Measurements from ENCODE around the gene TTC39A. TPM values are rescaled to one million over a fixed set of nuclear protein-coding genes. Genes with fewer than 3 reads are reported as not detected.

Gene TTC39A
- total RNA-seq, 4 donors from 2014 or later, result 25.6 to 39.8 (median 30.7) TPM

DNA sequence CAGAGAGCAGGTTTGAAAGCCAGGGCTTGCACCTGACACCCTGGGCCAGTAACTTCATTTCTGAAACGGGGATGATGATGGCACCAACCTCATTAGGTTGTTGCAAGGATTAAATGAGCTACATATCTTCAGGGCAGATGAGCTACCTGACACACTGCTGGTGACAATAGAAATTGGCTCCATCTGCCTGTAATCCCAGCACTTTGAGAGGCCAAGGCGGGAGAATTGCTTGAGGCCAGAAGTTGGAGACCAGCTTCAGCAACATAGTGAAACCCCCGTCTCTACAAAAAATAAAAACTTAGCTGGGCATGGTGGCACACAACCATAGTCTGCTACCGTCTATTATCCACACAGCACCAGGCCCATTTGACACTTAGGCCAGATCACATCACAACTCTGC is 6.3 kb upstream of the TTC39A start:
- no peak overlapping the region for H3K27ac ChIP-seq
- no peak for DNase-seq
- TF ChIP-seq, protein P1, sequence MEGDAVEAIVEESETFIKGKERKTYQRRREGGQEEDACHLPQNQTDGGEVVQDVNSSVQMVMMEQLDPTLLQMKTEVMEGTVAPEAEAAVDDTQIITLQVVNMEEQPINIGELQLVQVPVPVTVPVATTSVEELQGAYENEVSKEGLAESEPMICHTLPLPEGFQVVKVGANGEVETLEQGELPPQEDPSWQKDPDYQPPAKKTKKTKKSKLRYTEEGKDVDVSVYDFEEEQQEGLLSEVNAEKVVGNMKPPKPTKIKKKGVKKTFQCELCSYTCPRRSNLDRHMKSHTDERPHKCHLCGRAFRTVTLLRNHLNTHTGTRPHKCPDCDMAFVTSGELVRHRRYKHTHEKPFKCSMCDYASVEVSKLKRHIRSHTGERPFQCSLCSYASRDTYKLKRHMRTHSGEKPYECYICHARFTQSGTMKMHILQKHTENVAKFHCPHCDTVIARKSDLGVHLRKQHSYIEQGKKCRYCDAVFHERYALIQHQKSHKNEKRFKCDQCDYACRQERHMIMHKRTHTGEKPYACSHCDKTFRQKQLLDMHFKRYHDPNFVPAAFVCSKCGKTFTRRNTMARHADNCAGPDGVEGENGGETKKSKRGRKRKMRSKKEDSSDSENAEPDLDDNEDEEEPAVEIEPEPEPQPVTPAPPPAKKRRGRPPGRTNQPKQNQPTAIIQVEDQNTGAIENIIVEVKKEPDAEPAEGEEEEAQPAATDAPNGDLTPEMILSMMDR (IDR thresholded peaks at IDR 0.05), result no peak
- no peak for TF ChIP-seq POLR2A (IDR thresholded peaks at IDR 0.05)

GRCh38 chr1:51336004-51336403 is 5.6 kb upstream of the TTC39A start:
- H3K4me3 ChIP-seq, result no peak overlapping the region
- peak in 1 of 3 donors; percentile 63 for DNase-seq
- H3K4me1 ChIP-seq, result peaks cover 0 to 18% (median 2%) of the 10 kb centered on the region in 4 donors
- H3K36me3 ChIP-seq, result no peaks in the 10 kb centered on the region
- TF ChIP-seq POLR2A (IDR thresholded peaks at IDR 0.05), result no peak
- TF ChIP-seq, protein P1 (IDR thresholded peaks at IDR 0.05), result no peak
- H3K27me3 ChIP-seq, result no peaks in the 10 kb centered on the region
- H3K9me3 ChIP-seq, result no peaks in the 10 kb centered on the region
- H3K27ac ChIP-seq, result peak overlapping the region in 1 of 4 donors; percentile 60

More for the DNA sequence above, 6.3 kb upstream of the TTC39A start:
- Histone ChIP-seq H3K4me1 (peaks cover 0 to 16% (median 0%) of the 10 kb centered on the region in 4 donors), H3K9me3 (no peaks in the 10 kb centered on the region), H3K27me3 (no peaks in the 10 kb centered on the region), H3K36me3 (no peaks in the 10 kb centered on the region), H3K4me3 (no peak overlapping the region)

GRCh38 chr1:51331206-51332100 is 1.1 kb upstream of the TTC39A start:
- no peak for TF ChIP-seq POLR2A (IDR thresholded peaks at IDR 0.05)
- TF ChIP-seq, protein P1 (IDR thresholded peaks at IDR 0.05), result no peak
- peak overlapping the region in 3 of 4 donors; percentile 41 to 77 (median 50) for H3K27ac ChIP-seq

DNA sequence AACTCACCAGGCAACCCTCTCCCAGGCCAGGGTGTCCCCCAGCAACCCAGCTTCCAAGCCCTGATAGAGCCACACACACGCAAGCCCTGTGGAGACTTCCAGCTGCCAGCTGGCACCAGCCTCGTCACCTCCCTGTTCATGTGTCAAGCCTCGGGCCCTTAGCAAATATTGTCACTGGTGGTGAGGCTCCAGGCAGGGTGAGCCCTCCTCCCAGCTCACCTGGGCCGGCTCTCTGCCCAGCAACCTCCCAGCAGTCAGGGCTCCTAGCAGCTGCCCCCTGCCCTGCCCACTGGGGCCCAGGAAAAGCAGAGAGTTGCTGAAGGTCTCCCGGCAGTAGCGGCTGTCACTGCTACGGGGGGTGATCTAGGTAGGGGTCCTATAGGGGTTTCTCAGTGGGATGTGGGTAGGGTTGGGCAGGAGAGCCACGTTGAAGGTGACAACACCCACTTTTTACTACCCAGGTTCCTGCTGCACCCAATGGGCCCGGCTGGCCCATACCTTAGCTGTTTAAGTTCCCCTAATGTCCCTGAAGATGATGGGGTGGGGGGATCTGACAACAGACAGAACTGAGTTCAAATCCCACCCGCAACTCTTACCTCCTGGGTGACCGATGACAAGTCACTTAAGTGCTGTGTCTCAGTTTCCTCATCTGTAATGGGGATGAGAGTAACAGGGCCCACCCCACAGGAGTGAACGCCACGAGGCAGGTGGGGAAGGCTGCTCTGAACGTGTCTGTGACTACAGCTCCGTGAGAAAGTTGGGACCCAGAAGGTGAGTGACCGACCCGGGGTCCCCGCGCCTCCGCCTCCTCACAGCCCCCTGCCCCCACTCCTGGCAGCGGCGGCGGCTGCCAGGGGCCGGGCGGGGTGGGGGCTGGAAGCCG is 678 bp downstream of the TTC39A start:
- DNase-seq, result peak in 2 of 3 donors; percentile 69 to 79
- Histone ChIP-seq H3K4me1 (peaks cover 0 to 7% (median 4%) of the 10 kb centered on the region in 4 donors), H3K9me3 (no peaks in the 10 kb centered on the region), H3K27ac (peak overlapping the region in 3 of 4 donors; percentile 36 to 77 (median 56)), H3K4me3 (peak overlapping the region in 2 of 4 donors; percentile 67 to 76), H3K36me3 (no peaks in the 10 kb centered on the region), H3K27me3 (no peaks in the 10 kb centered on the region)
- peak; percentile 49 to 50 for TF ChIP-seq POLR2A (IDR thresholded peaks at IDR 0.05)
- TF ChIP-seq, protein P1 (IDR thresholded peaks at IDR 0.05), result no peak

More at GRCh38 chr1:51331206-51332100, 1.1 kb upstream of the TTC39A start:
- H3K4me1 ChIP-seq, result peaks cover 0 to 19% (median 4%) of the 10 kb centered on the region in 4 donors
- peak overlapping the region in 2 of 4 donors; percentile 67 to 76 for H3K4me3 ChIP-seq
- H3K27me3 ChIP-seq, result no peaks in the 10 kb centered on the region
- H3K9me3 ChIP-seq, result no peaks in the 10 kb centered on the region
- no peaks in the 10 kb centered on the region for H3K36me3 ChIP-seq
- DNase-seq, result peak in 1 of 3 donors; percentile 65

- no peak for TF ChIP-seq POLR2A (IDR thresholded peaks at IDR 0.05)
- TF ChIP-seq, protein P1 (IDR thresholded peaks at IDR 0.05), result no peak
- H3K4me3 ChIP-seq, result no peak overlapping the region
- peaks cover 0 to 7% (median 4%) of the 10 kb centered on the region in 4 donors for H3K4me1 ChIP-seq
- no peaks in the 10 kb centered on the region for H3K36me3 ChIP-seq
- no peak for DNase-seq
- peak overlapping the region in 1 of 4 donors; percentile 27 for H3K27ac ChIP-seq
- H3K9me3 ChIP-seq, result no peaks in the 10 kb centered on the region
- H3K27me3 ChIP-seq, result no peaks in the 10 kb centered on the region
Measured at GRCh38 chr1:51328926-51329325, 1.4 kb downstream of the TTC39A start.
